GM18502 (cell line): ENCODE measurements around the gene UNC5C.

ENCODE experiments used
- ATAC-seq: cut with Tn5 transposase; IDR thresholded peaks from one replicate; pipeline ENCODE4 v1.9.1; 2021; ENCODE audit warnings: mild to moderate bottlenecking; ENCODE audit not compliant: unreplicated experiment, poor library complexity

The UNC5C gene

DNA sequence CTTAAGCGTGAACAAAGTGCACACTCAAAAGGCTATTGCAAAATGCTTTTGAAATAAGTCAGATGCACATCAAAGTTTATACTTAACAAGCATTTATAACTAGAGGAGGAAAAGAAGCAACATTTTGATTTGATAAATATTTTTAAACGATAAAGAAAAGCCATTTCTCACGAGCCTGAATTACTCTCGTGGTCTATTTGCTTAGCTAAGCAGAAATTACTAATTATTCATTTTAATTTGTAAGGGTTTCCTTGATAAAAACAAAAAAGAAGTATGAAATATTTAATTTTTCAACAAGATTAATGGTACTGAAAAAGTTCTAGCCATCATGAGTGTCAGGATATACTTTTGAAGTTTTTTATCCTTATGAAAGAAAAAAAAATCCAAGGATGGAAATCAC is 78.2 kb downstream of the UNC5C start:
- ATAC-seq: no peak

DNA sequence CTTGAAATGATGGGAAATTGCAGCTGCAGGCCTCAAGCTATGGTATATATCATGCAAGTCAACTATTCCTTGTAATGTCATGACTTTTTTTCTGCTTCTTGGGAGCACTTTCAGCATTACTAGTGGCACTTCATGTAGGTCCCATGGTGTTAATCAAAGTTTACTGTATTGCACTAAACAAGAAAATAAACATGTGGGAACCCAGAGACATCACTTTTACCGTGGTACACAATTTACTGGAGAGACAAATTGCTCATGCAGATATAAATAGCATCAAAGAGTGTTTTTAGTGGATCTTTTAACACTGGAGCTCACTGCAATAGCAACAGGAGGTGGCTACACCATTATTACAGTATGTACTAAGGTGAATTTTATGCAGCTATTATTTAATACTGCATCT is 79.2 kb downstream of the UNC5C start:
- no peak for ATAC-seq

DNA sequence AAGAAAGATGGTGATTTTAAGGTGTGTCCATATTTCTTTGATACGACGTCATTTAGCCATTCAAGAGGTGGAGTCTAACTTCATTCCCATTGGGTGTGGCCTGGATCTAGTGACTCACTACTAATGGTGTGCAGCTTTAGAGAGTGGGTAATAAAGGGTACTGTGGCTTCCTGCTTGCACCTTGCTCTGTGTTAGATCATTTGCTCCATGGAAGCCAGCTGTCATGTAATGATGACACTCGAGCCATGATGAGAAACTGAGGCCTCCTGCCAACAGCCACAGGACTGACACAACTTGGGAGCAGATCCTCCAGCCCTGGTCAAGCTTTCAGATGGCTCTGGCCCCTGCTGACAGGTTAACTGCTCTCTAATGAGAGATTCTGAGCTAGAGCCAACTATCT is 82.0 kb downstream of the UNC5C start:
- no peak for ATAC-seq

GRCh38 chr4:95465010-95465409 is 83.8 kb downstream of the UNC5C start:
- ATAC-seq: no peak

DNA sequence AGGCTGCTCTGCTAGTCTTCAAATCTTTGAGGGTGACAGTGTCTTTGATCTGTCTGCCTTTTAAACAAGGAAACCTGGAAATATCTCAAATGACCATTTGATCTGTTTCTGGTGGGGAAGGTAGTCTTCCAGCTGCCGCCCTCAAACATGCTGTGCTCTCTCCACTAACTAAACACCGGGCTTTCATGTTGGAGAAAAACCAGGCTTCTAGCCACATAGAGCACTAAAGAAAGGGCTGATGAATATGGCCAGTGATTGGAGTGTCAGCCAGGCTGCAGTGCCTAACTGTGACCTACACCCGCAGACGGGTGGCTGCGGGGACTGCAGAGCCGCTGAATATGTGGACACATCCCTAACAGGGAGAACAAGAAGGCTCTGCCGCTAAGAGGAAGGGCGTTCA is 85.9 kb downstream of the UNC5C start:
- ATAC-seq: no peak

DNA sequence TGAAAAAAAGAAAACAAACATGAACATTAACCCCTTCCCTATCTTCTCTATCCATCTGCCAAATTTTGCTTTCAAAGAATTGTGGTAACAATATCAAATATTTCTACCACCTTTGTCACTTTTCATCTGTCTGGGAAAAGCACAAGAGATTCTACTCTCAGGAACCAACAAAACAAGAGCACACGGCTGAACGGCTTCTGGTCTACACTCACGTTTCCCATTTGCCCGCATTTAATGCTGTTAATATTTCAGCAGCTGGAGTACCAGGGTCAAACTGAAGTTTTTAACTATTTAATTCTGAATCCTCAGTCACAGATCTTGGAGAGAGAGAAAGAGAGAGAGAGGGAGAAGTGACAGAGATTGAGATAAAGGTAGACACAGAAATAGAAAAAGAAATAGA is 91.4 kb downstream of the UNC5C start:
- ATAC-seq: no peak

- no peak for ATAC-seq
Observed at GRCh38 chr4:95450294-95450693, 98.5 kb downstream of the UNC5C start.

DNA sequence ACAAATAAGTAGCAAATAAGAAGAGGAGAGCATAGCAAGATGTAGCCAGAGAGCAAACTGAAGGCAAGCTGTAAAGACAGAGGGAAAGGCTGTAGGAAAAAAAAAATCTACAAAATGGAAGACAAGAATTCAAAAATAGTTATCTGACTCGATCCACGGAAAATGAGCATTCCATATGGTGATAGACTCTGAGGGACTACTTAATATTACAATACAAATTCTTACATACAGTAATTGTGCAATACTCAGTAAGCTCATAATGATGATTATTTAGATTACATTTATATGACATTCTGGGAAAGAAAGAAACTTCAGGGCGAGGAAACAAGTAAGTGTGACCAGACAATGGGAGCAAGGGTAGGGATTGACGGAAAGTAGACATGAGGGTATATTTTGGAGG is 102.6 kb downstream of the UNC5C start:
- no peak for ATAC-seq

DNA sequence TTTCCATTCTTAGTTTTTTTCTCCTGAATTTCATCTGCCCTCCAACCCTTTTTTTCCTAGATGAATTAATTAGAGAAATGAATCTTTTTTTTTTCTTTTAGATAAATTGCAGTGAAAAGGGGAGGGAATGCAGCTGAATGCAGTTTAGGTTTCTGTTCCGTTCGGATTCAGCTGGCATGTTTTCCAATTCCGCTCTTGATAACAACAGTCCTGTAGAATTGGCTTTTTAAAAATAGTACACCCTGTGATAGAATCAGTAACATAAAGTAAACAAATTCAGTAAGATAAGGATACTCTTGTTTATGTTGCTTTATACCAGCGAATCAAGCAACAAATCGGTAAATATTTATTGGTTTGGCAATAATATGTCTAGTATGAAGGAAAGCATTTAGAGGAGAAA is 103.5 kb downstream of the UNC5C start:
- no peak for ATAC-seq

GRCh38 chr4:95444812-95445211 is 104.0 kb downstream of the UNC5C start:
- ATAC-seq: no peak

DNA sequence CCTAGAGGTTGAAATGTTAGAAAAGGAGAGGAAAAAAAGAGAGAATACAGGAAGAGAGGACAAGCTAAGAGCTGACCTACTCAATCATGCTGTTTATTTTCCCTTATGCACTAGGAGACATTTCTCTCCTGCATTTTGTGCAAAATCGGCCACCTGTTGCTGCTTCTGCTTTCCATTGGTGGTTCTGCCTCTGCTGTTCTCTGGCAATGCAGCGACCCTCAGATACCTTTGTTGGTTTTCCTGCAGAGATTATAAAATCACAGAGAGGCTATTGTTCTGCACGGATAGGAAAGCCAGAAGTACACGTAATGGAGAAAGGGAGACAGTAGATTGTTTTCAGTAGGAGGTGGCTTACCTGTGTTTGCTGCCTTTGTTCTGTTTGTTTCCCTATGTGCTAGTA is 108.9 kb downstream of the UNC5C start:
- ATAC-seq: no peak

DNA sequence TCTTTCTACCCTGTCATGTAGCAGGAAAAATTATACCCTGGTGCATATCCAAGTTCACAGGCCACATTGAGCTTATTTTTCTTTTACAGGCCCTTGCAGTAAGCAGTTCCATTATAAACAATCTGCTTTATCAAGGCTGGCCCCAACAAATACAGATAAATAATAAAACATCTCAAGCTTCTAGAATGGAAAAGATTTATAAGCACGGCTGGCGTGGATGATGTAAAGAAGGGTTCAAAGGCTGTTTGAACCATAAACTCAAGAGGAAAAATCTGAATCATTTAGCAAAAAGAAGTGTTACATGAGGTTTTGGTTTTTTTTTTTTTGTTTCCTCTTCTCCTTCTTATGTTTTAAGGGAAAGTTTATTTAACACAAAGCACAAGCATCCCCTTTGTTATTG is 109.7 kb downstream of the UNC5C start:
- no peak for ATAC-seq

GRCh38 chr4:95432466-95432865 is 116.3 kb downstream of the UNC5C start:
- ATAC-seq: no peak

DNA sequence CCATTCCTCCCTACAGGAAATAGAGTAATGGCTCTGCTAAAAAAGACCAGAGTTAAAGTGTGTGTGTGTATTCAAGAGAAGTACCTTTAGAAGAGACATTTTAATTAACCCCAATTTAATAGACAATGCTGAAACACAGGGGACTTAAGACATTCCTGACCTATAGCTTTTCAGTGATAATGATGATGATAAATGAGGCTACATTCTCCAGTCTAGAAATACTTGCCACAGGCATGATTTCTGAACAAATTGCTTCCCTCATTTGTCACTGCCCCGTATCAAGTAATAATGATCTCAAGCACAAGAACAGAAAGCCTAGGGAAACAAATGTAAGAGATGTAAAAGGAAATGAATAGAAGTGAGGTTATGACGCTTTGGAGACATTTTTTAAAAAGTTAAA is 117.1 kb downstream of the UNC5C start:
- no peak for ATAC-seq

GRCh38 chr4:95429416-95429815 is 119.4 kb downstream of the UNC5C start:
- no peak for ATAC-seq

GRCh38 chr4:95428291-95429070 is 120.3 kb downstream of the UNC5C start:
- no peak for ATAC-seq

GRCh38 chr4:95426455-95426854 is 122.3 kb downstream of the UNC5C start:
- no peak for ATAC-seq

- ATAC-seq: no peak
Observed at GRCh38 chr4:95422436-95422835, 126.3 kb downstream of the UNC5C start.

- no peak for ATAC-seq
Observed at GRCh38 chr4:95421869-95422268, 126.9 kb downstream of the UNC5C start.

GRCh38 chr4:95417531-95417930 is 131.2 kb downstream of the UNC5C start:
- no peak for ATAC-seq

DNA sequence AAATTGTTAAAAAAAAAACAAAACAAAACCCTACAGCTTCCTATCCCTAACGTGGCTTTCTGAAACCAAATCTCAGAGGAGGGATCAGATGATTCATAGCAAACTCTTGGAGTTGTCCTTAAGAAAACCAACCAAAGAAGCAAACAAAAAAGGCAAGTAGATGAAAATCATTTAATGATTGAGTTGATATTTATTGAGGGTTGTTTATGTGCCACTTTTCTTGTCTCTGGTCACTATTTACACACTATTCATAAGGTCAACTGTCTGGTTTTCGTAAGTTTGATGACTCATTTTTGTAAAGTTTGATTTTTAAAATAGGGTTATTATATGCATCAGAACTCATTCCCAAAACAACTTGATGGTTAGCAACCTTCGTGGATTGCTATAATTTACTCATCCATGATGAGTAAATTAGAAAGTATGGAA is 133.4 kb downstream of the UNC5C start:
- no peak for ATAC-seq

DNA sequence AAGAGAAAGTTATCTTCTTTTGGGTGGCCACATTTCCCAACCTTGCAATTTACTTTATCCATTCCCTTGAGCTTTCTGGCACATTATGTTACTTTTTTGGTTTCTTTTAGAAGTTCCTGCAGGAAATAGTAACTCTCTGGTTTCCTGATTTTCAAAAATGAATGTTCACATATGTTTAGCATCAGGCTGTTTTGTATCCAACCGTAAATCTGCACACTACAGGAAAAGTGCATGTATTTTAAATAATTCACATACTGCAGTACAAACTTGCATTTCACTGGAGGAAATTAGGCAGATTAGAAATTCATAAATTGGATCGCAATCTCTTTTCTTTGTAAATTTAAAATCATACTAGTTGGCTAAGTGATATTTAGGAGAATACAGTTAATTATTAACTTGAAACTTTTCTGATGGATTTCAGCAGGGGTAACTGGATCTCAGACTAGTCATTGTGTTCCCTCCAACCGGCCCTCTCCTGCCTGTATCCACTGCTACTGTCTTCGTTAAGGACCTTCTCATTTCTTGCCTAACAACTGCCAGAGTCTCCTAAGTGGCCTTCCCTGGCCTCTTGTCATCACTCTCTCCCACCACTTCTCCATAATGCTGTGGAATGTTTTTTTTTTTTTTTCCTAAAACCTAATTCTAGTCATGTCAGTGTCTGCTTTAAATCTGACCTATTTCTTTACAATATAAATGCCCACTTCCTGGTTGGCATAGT is 137.2 kb downstream of the UNC5C start:
- ATAC-seq: no peak
